Fibroblast of lung (primary cell): Measurements from ENCODE around the gene TRIML1.

Source experiments
- CTCF ChIP-seq, 2 donors: IDR thresholded peaks in 1 of 2; conservative IDR thresholded peaks in 1 of 2; 1 replicate in 1 of 2; 2 replicates in 1 of 2; pipeline ENCODE4 v1.5.1; 2011 to 2012; ENCODE audit warnings: low read length in 2 of 2, control low read depth in 1 of 2, inconsistent platforms in 1 of 2, low read depth in 1 of 2, mild to moderate bottlenecking in 1 of 2
- EZH2 ChIP-seq: IDR thresholded peaks from 2 replicates; pipeline ENCODE4 v1.5.1; 2012; ENCODE audit warnings: low read length, control low read depth, mild to moderate bottlenecking; ENCODE audit errors: missing control alignments

- no peak for TF ChIP-seq CTCF (conservative IDR thresholded peaks at IDR 0.05 in 1 of 2, IDR thresholded peaks at IDR 0.05 in 1 of 2; ENCODE audit: low read depth in 1 of 2, low read length in 2 of 2)
- TF ChIP-seq EZH2 = no peak
Measured at GRCh38 chr4:188187106-188187505, 47.9 kb downstream of the TRIML1 start.
